Naive thymus-derived CD4-positive, alpha-beta T cell (primary cell): Measurements from ENCODE around the gene CDK4. TPM values are rescaled to one million over a fixed set of nuclear protein-coding genes. Genes with fewer than 3 reads are reported as not detected.

Experiments
- ATAC-seq: fragments of 150-1000 bp; cut with Tn5 transposase; 2 replicates; pipeline ENCODE4 v1.10.0; 2021; ENCODE audit warnings: mild to moderate bottlenecking, moderate library complexity
- CTCF ChIA-PET: fragments of 350-600 bp; sonication (Branson Sonifier 250); formaldehyde crosslinking; loops from one replicate; lab custom pipeline; 2021; ENCODE audit warnings: antibody characterized with exemption; lab: Charles Lee
- POLR2A ChIA-PET: fragments of 350-600 bp; sonication (Branson Sonifier 250); formaldehyde crosslinking; loops from one replicate; lab custom pipeline; 2021; ENCODE audit warnings: antibody characterized with exemption, inconsistent platforms; lab: Charles Lee
- DNase-seq, 9 donors: peaks; one replicate each; pipeline versions ENCODE4 v3.0.0 to v3.0.0-alpha.2; 2020 to 2022; ENCODE audit warnings: mixed read lengths in 1 of 9
- H3K27ac ChIP-seq: one replicate; pipeline ENCODE4 v1.7.0; 2013; ENCODE audit warnings: mild to moderate bottlenecking, low read depth, low read length, moderate library complexity
- H3K27me3 ChIP-seq, 2 donors: one replicate each; pipeline ENCODE4 v1.7.0; 2013; ENCODE audit warnings: low read length in 2 of 2, mild to moderate bottlenecking in 2 of 2, moderate library complexity in 2 of 2; ENCODE audit not compliant: control insufficient read depth in 2 of 2, insufficient read depth in 2 of 2
- H3K36me3 ChIP-seq, 3 experiments: 1 replicate in 2 of 3; 2 replicates in 1 of 3; pipeline ENCODE4 v1.7.0; 2013; ENCODE audit warnings: low read length in 3 of 3, mild to moderate bottlenecking in 3 of 3, moderate library complexity in 1 of 3; ENCODE audit not compliant: insufficient read depth in 3 of 3, control insufficient read depth in 2 of 3
- H3K4me1 ChIP-seq, 2 donors: one replicate each; pipeline ENCODE4 v1.7.0; 2013; ENCODE audit warnings: low read length in 2 of 2, mild to moderate bottlenecking in 2 of 2, moderate library complexity in 1 of 2; ENCODE audit not compliant: control insufficient read depth in 2 of 2, insufficient read depth in 2 of 2
- H3K4me3 ChIP-seq: 2 replicates; pipeline ENCODE4 v1.7.0; 2013; ENCODE audit warnings: mild to moderate bottlenecking, low read length
- H3K9me3 ChIP-seq, 3 experiments: 1 replicate in 2 of 3; 2 replicates in 1 of 3; pipeline ENCODE4 v1.7.0; 2013; ENCODE audit warnings: low read length in 3 of 3; ENCODE audit not compliant: control insufficient read depth in 2 of 3
- H3K27ac Mint-ChIP-seq, 9 donors: one replicate each; pipeline ENCODE4 v1.8.0; 2020 to 2022; ENCODE audit warnings: mixed read lengths in 9 of 9, mild to moderate bottlenecking in 8 of 9, moderate library complexity in 5 of 9, inconsistent platforms in 2 of 9
- H3K27me3 Mint-ChIP-seq, 5 donors: one replicate each; pipeline ENCODE4 v1.8.0; 2021 to 2022; ENCODE audit warnings: mixed read lengths in 5 of 5, mild to moderate bottlenecking in 1 of 5
- H3K36me3 Mint-ChIP-seq, 5 donors: one replicate each; pipeline ENCODE4 v1.8.0; 2020 to 2022; ENCODE audit warnings: mixed read lengths in 5 of 5, mild to moderate bottlenecking in 3 of 5, inconsistent platforms in 1 of 5
- H3K4me1 Mint-ChIP-seq, 7 donors: one replicate each; pipeline ENCODE4 v1.8.0; 2020 to 2022; ENCODE audit warnings: mixed read lengths in 7 of 7, mild to moderate bottlenecking in 3 of 7, inconsistent platforms in 1 of 7
- H3K4me3 Mint-ChIP-seq, 10 donors: one replicate each; pipeline ENCODE4 v1.8.0; 2020 to 2022; ENCODE audit warnings: mild to moderate bottlenecking in 10 of 10, mixed read lengths in 10 of 10, moderate library complexity in 6 of 10, inconsistent platforms in 2 of 10
- H3K9me3 Mint-ChIP-seq, 11 donors: one replicate each; pipeline ENCODE4 v1.8.0; 2020 to 2022; ENCODE audit warnings: mixed read lengths in 11 of 11, mild to moderate bottlenecking in 4 of 11, inconsistent platforms in 1 of 11, moderate library complexity in 1 of 11
- intact Hi-C, 2 donors: fragments of 100-400 bp; cut with micrococcal nuclease; formaldehyde crosslinking; loops; one replicate each; pipeline ENCODE4 v1.15.1; 2023
- polyA plus RNA-seq, 2 donors: library from polyadenylated mRNA; unstranded; fragments of 300-500 nt; fragmentation: Illumina TruSeq; gene quantifications; one replicate each; pipeline ENCODE4 v1.2.3, GENCODE V29; 2021
- total RNA-seq, 6 experiments: library from RNA in 5 of 6; stranded (reverse) in 5 of 6; gene quantifications; 1 replicate in 5 of 6; 2 replicates in 1 of 6; pipeline ENCODE4 v1.2.3 and lab custom pipeline; 2021 to 2026

The CDK4 gene
- total and polyA plus RNA-seq, 7 experiments from 2014 or later = 23.8 to 108 (median 49.5) TPM

DNA sequence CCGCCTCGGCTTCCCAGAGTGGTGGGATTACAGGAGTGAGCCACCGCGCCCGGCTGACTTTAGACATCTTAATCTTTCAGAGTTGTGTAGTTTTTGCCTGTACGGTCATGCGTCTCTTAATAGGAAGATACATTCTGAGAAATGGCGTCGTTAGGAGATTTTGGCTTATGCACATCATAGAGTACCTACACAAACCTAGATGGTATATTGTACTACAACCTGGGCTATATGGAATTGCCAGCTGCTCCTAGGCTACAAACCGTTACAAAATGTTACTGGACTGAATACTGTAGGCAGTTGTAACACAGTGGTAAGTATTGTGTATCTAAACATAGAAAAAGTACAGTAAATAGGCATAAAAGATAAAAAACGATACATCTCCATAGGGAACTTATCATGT is 31.8 kb upstream of the CDK4 start:
- ChIA-PET POLR2A (interaction anchor here (0.7 to 2.2 kb wide), 4 partner anchors 9 to 114 kb away, joined by 3 to 8 read pairs (median 4); partner anchors contain the start of genes EEF1AKMT3 and METTL1), CTCF (interaction anchor here (0.6 to 1.7 kb wide), 7 partner anchors 11 to 121 kb away, joined by 3 to 7 read pairs (median 3); no protein-coding TSS in a partner anchor)
- Histone ChIP-seq H3K4me1 (peaks cover 36 to 40% of the 10 kb centered on the region in 2 donors), H3K27ac (no peak overlapping the region), H3K9me3 (no peaks in the 10 kb centered on the region), H3K4me3 (no peak overlapping the region), H3K36me3 (peaks cover 10 to 40% (median 17%) of the 10 kb centered on the region in 3 experiments), H3K27me3 (no peaks in the 10 kb centered on the region)
- Mint-ChIP-seq H3K27me3 (no peaks in the 10 kb centered on the region), H3K36me3 (peaks cover 5 to 18% (median 11%) of the 10 kb centered on the region in 5 donors), H3K4me1 (peaks cover 21 to 61% (median 47%) of the 10 kb centered on the region in 7 donors), H3K27ac (peak overlapping the region in 6 of 9 donors; percentile 45 to 99 (median 58)), H3K9me3 (peaks cover 0 to 8% (median 0%) of the 10 kb centered on the region in 11 donors), H3K4me3 (peak overlapping the region; percentile 71 to 100 (median 82))
- DNase-seq = no peak
- ATAC-seq = no peak
- intact Hi-C loops = loop anchor here in 1 of 2 donors (2.0 kb wide), 1 partner anchor 63 kb away; the partner anchor contains the start of gene CTDSP2

DNA sequence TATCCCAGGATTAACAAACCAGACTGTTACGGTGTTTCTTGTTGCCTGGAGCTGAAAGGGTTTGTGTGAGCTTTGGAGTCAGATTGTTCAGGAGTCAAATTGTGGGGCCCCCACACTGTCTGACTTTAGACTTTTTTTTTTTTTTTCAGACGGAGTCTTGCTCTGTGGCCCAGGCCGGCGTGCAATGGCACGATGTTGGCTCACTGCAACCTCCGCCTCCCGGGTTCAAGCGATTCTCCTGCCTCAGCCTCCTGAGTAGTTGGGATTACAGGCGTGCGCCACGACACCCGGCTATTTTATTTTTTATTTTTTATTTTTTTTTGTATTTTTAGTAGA is 31.3 kb upstream of the CDK4 start:
- CTCF ChIA-PET = interaction anchor here (0.7 to 2.8 kb wide), 11 partner anchors 10 to 125 kb away, joined by 3 to 10 read pairs (median 3); partner anchors contain the start of genes EEF1AKMT3 and METTL1

DNA sequence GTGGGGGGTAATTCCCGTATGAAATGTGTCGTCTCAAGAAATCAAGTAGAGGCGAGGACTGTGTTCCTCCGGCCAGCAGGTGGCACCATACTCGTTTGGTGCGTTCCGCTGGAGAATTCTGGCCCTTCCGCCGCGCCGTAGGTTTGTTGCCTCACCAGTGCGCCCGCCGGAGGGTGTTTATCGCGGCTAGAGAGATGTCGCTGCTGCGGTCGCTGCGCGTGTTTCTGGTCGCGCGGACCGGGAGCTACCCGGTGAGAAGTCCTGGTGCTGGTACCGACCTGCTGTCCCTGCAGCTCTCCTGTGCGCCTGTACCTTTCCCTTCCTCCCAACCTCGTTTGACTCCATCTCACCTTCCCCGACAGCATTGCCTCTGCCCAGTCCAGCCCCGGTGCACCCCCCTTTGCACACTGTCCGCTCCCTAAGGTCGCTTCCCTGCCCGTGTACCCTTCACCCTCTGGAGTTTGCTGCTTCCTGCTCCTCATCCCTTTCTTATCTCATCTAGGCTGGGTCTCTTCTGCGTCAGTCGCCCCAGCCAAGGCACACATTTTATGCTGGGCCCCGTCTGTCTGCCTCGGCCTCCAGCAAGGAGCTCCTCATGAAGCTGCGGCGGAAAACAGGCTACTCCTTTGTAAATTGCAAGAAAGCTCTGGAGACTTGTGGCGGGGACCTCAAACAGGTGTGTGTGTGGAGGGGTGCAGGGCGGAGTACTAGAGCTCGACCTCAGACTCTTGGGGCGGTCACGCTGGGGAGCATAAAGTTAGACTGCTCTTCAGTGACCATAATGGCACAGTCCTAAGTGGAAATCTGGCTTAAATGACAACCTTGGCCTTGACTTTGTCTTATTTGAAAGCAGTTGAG is 30.7 kb upstream of the CDK4 start, which contains the start of gene TSFM:
TSS of gene TSFM (plus strand) at position 180 of the 858 bp plus-strand sequence. CDS start at position 195, 15 bp downstream.
- CTCF ChIA-PET = interaction anchor here (0.6 to 2.8 kb wide), 13 partner anchors 10 to 1429 kb away, joined by 3 to 10 read pairs (median 3); partner anchors contain the start of genes EEF1AKMT3 and METTL1

More for the DNA sequence above, 31.3 kb upstream of the CDK4 start:
- DNase-seq = no peak
- ATAC-seq = no peak
- intact Hi-C loops = loop anchor here in 1 of 2 donors (2.0 kb wide), 1 partner anchor 63 kb away; the partner anchor contains the start of gene CTDSP2
- Mint-ChIP-seq H3K9me3 (peaks cover 0 to 8% (median 0%) of the 10 kb centered on the region in 11 donors), H3K27me3 (no peaks in the 10 kb centered on the region), H3K4me1 (peaks cover 21 to 64% (median 47%) of the 10 kb centered on the region in 7 donors), H3K4me3 (peak overlapping the region; percentile 96 to 100 (median 99)), H3K27ac (peak overlapping the region in 8 of 9 donors; percentile 95 to 100 (median 99)), H3K36me3 (peaks cover 5 to 15% (median 11%) of the 10 kb centered on the region in 5 donors)
- Histone ChIP-seq H3K4me1 (peaks cover 36 to 40% of the 10 kb centered on the region in 2 donors), H3K27ac (peak overlapping the region; percentile 85), H3K4me3 (peak overlapping the region; percentile 97), H3K36me3 (peaks cover 10 to 36% (median 17%) of the 10 kb centered on the region in 3 experiments), H3K27me3 (no peaks in the 10 kb centered on the region), H3K9me3 (no peaks in the 10 kb centered on the region)
- POLR2A ChIA-PET = interaction anchor here (0.9 to 2.6 kb wide), 8 partner anchors 11 to 114 kb away, joined by 3 to 8 read pairs (median 7); partner anchors contain the start of genes EEF1AKMT3 and METTL1

DNA sequence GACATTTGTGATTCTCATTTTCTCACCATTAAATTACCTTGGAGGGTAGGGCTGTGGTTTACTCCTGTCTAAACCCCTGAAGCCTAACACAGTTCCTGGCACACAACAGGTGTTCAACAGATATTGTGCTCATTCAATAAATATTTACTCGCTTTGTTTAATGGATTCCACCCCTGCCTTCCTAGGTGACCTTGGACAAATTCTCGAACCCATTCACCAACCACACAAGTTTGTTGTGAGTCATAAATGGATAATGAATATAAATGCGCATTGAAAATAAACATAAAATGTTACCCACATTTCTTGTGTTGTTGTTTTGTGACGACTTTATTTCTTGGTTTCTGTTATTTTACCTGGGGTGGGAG is 30.1 kb upstream of the CDK4 start:
- Mint-ChIP-seq H3K4me3 (peak overlapping the region; percentile 96 to 100 (median 99)), H3K27ac (peak overlapping the region; percentile 95 to 100 (median 99)), H3K27me3 (no peaks in the 10 kb centered on the region), H3K9me3 (peaks cover 0 to 8% (median 0%) of the 10 kb centered on the region in 11 donors), H3K4me1 (peaks cover 23 to 64% (median 48%) of the 10 kb centered on the region in 7 donors), H3K36me3 (peaks cover 3 to 15% (median 10%) of the 10 kb centered on the region in 5 donors)
- H3K4me3 ChIP-seq = peak overlapping the region; percentile 97
- no peaks in the 10 kb centered on the region for H3K9me3 ChIP-seq
- no peaks in the 10 kb centered on the region for H3K27me3 ChIP-seq
- POLR2A ChIA-PET = interaction anchor here (1.0 to 2.6 kb wide), 6 partner anchors 18 to 115 kb away, joined by 4 to 8 read pairs (median 7); no protein-coding TSS in a partner anchor
- intact Hi-C loops = loop anchor here (1.0 to 2.0 kb wide), 7 partner anchors 10 to 123 kb away; partner anchors contain the start of genes CDK4 (in 2 of the 2), EEF1AKMT3 (in 2 of the 2), METTL1 (in 2 of the 2) and CTDSP2 (in 1 of the 2)
- H3K4me1 ChIP-seq = peaks cover 36 to 40% of the 10 kb centered on the region in 2 donors
- DNase-seq (no peak), ATAC-seq (no peak)
- peaks cover 7 to 25% (median 17%) of the 10 kb centered on the region in 3 experiments for H3K36me3 ChIP-seq
- H3K27ac ChIP-seq = peak overlapping the region; percentile 52
- CTCF ChIA-PET = interaction anchor here (0.7 to 2.8 kb wide), 13 partner anchors 10 to 196 kb away, joined by 3 to 10 read pairs (median 4); partner anchors contain the start of genes EEF1AKMT3 and METTL1

More for the DNA sequence above, 30.7 kb upstream of the CDK4 start, which contains the start of gene TSFM:
- Mint-ChIP-seq H3K36me3 (peaks cover 5 to 15% (median 11%) of the 10 kb centered on the region in 5 donors), H3K4me3 (peak within 1 kb of the TSS; percentile 96 to 100 (median 99)), H3K27me3 (no peaks in the 10 kb centered on the region), H3K27ac (peak within 1 kb of the TSS; percentile 95 to 100 (median 99)), H3K4me1 (peaks cover 23 to 65% (median 48%) of the 10 kb centered on the region in 7 donors), H3K9me3 (peaks cover 0 to 8% (median 0%) of the 10 kb centered on the region in 11 donors)
- H3K4me3 ChIP-seq = peak within 1 kb of the TSS; percentile 97
- H3K27ac ChIP-seq = peak within 1 kb of the TSS; percentile 85
- intact Hi-C loops = loop anchor here (1.0 to 2.0 kb wide), 7 partner anchors 11 to 122 kb away; partner anchors contain the start of genes CDK4 (in 2 of the 2), EEF1AKMT3 (in 2 of the 2), METTL1 (in 2 of the 2) and CTDSP2 (in 1 of the 2)
- peaks cover 10 to 31% (median 17%) of the 10 kb centered on the region in 3 experiments for H3K36me3 ChIP-seq
- H3K27me3 ChIP-seq = no peaks in the 10 kb centered on the region
- peaks cover 36 to 40% of the 10 kb centered on the region in 2 donors for H3K4me1 ChIP-seq
- DNase-seq (peak; percentile 90 to 97 (median 95)), ATAC-seq (peak; percentile 99)
- H3K9me3 ChIP-seq = no peaks in the 10 kb centered on the region
- POLR2A ChIA-PET = interaction anchor here (0.6 to 2.6 kb wide), 10 partner anchors 11 to 159 kb away, joined by 3 to 8 read pairs (median 7); partner anchors contain the start of genes ATP23, EEF1AKMT3 and METTL1

DNA sequence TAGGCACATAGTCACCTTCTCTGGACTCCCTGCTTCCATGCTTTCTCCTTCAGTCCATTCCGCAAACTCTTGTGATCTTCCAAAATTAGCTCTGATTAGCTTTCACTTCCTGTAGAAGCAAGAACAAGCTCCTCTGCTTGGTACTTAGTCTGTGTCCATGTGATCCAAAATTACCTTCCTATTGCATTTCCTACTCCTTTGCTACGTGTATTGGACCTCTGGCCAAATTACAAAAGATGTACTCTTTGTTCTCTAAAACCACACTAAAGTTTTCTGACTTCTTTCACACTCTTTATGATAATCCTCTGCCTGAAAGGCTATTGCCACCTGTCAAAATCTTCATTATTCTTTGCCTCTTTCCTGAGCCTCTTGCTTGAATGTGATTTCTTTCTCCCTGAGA is 29.7 kb upstream of the CDK4 start:
- intact Hi-C loops = loop anchor here (1.0 to 2.0 kb wide), 7 partner anchors 10 to 124 kb away; partner anchors contain the start of genes CDK4 (in 2 of the 2), EEF1AKMT3 (in 2 of the 2), METTL1 (in 2 of the 2) and CTDSP2 (in 1 of the 2)
- peaks cover 0 to 8% (median 0%) of the 10 kb centered on the region in 11 donors for H3K9me3 Mint-ChIP-seq
- H3K4me1 Mint-ChIP-seq = peaks cover 23 to 61% (median 48%) of the 10 kb centered on the region in 7 donors
- peak overlapping the region; percentile 52 for H3K27ac ChIP-seq
- H3K9me3 ChIP-seq = no peaks in the 10 kb centered on the region
- H3K36me3 Mint-ChIP-seq = peaks cover 0 to 15% (median 9%) of the 10 kb centered on the region in 5 donors
- H3K4me3 ChIP-seq = peak overlapping the region; percentile 97
- peak overlapping the region; percentile 78 to 100 (median 99) for H3K27ac Mint-ChIP-seq
- no peaks in the 10 kb centered on the region for H3K27me3 ChIP-seq
- no peaks in the 10 kb centered on the region for H3K27me3 Mint-ChIP-seq
- ChIA-PET CTCF (interaction anchor here (0.6 to 2.8 kb wide), 15 partner anchors 9 to 196 kb away, joined by 3 to 10 read pairs (median 5); partner anchors contain the start of genes EEF1AKMT3 and METTL1), POLR2A (interaction anchor here (0.7 to 2.6 kb wide), 10 partner anchors 10 to 149 kb away, joined by 3 to 8 read pairs (median 4); partner anchors contain the start of genes B4GALNT1, CYP27B1, EEF1AKMT3 and METTL1)
- peaks cover 36 to 40% of the 10 kb centered on the region in 2 donors for H3K4me1 ChIP-seq
- DNase-seq = no peak
- ATAC-seq = no peak
- H3K4me3 Mint-ChIP-seq = peak overlapping the region; percentile 38 to 100 (median 98)
- H3K36me3 ChIP-seq = peaks cover 3 to 20% (median 14%) of the 10 kb centered on the region in 3 experiments
